ENCODE data around the gene KRTDAP.

Gene KRTDAP

DNA sequence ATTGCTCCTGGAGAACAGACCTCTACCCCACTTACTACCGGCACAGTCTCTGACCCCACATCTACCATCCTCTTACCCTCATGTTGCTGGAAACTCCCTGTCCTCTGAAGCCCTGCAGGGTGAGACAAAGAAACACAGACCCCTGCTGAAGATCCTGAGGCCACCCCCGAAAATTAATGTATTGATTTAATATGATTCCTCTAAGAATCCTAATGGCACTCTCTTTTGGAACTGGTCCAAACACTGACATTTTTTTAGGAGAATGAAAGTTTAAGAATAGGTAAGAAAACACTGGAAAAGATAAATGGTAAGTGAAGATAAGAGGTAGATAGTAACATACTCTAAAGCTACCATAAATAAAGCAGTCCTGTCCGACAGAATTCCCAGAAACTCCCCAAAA lies 17.9 kb upstream of the KRTDAP start:
- DNase-seq (ENCODE audit: low read depth): no peak

GRCh38 chr19:35507561-35507960 lies 17.3 kb upstream of the KRTDAP start:
- DNase-seq (ENCODE audit: low read depth): no peak
- no peak overlapping the region for H3K4me3 ChIP-seq (ENCODE audit: control insufficient read depth, low read depth, low read length)
- TF ChIP-seq, protein P1, sequence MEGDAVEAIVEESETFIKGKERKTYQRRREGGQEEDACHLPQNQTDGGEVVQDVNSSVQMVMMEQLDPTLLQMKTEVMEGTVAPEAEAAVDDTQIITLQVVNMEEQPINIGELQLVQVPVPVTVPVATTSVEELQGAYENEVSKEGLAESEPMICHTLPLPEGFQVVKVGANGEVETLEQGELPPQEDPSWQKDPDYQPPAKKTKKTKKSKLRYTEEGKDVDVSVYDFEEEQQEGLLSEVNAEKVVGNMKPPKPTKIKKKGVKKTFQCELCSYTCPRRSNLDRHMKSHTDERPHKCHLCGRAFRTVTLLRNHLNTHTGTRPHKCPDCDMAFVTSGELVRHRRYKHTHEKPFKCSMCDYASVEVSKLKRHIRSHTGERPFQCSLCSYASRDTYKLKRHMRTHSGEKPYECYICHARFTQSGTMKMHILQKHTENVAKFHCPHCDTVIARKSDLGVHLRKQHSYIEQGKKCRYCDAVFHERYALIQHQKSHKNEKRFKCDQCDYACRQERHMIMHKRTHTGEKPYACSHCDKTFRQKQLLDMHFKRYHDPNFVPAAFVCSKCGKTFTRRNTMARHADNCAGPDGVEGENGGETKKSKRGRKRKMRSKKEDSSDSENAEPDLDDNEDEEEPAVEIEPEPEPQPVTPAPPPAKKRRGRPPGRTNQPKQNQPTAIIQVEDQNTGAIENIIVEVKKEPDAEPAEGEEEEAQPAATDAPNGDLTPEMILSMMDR (IDR thresholded peaks at IDR 0.05; ENCODE audit: control insufficient read depth, insufficient read depth, low read depth, low read length, missing control alignments): no peak

More for the DNA sequence above, 17.9 kb upstream of the KRTDAP start:
- TF ChIP-seq, protein P1 (IDR thresholded peaks at IDR 0.05; ENCODE audit: control insufficient read depth, insufficient read depth, low read depth, low read length, missing control alignments): no peak
- no peak overlapping the region for H3K4me3 ChIP-seq (ENCODE audit: control insufficient read depth, low read depth, low read length)

GRCh38 chr19:35506011-35506410 lies 15.7 kb upstream of the KRTDAP start:
- TF ChIP-seq, protein P1 (IDR thresholded peaks at IDR 0.05; ENCODE audit: control insufficient read depth, insufficient read depth, low read depth, low read length, missing control alignments): no peak
- no peak overlapping the region for H3K4me3 ChIP-seq (ENCODE audit: control insufficient read depth, low read depth, low read length)
- DNase-seq (ENCODE audit: low read depth): no peak

DNA sequence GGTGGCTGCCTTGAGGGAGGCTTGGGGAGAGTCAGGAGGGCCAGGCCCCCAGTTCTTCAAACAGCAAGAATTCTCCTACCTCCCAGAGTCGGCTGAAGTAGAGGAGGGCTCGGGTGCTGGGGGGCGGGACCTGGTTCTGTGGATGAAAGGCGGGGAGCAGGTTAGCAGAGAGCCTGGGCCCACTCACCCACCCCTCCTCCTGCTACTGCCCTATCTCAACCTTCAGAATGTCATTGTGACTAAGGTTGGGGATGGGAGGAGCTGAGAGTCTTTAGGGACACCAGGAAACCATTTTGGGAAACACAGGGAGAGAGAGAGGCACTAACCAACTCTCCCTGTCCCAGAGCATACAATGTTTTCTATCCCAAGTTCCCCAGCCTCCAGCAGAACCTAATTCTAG lies 12.5 kb upstream of the KRTDAP start:
- no peak for DNase-seq (ENCODE audit: low read depth)
- no peak overlapping the region for H3K4me3 ChIP-seq (ENCODE audit: control insufficient read depth, low read depth, low read length)
- TF ChIP-seq, protein P1 (IDR thresholded peaks at IDR 0.05; ENCODE audit: control insufficient read depth, insufficient read depth, low read depth, low read length, missing control alignments): no peak

GRCh38 chr19:35501684-35502083 lies 11.4 kb upstream of the KRTDAP start:
- H3K4me3 ChIP-seq (ENCODE audit: control insufficient read depth, low read depth, low read length): no peak overlapping the region
- TF ChIP-seq, protein P1 (IDR thresholded peaks at IDR 0.05; ENCODE audit: control insufficient read depth, insufficient read depth, low read depth, low read length, missing control alignments): no peak
- DNase-seq (ENCODE audit: low read depth): no peak

- no peak overlapping the region for H3K4me3 ChIP-seq (ENCODE audit: control insufficient read depth, low read depth, low read length)
- TF ChIP-seq, protein P1 (IDR thresholded peaks at IDR 0.05; ENCODE audit: control insufficient read depth, insufficient read depth, low read depth, low read length, missing control alignments): no peak
- DNase-seq (ENCODE audit: low read depth): no peak
These were observed 10.3 kb upstream of the KRTDAP start for GRCh38 chr19:35500611-35501010.

- no peak overlapping the region for H3K4me3 ChIP-seq (ENCODE audit: control insufficient read depth, low read depth, low read length)
- no peak for DNase-seq (ENCODE audit: low read depth)
- TF ChIP-seq, protein P1 (IDR thresholded peaks at IDR 0.05; ENCODE audit: control insufficient read depth, insufficient read depth, low read depth, low read length, missing control alignments): no peak
These were observed 8.8 kb upstream of the KRTDAP start for GRCh38 chr19:35498984-35499527.

All from AG09309 (cell line).